ENCODE measurements around the gene HSPA1A. TPM values are rescaled to one million over a fixed set of nuclear protein-coding genes. Genes with fewer than 3 reads are reported as not detected.
A peak's percentile ranks its signal among the peaks of the same experiment; 100 is the strongest.

Gene HSPA1A
- 4.6 and 6.6 TPM in 2 replicates for polyA plus RNA-seq (2014; cell fraction: cytosol; rRNA removed)
- 0.94 and 3.3 TPM in 2 replicates for polyA plus RNA-seq (2014; cell fraction: nucleus; rRNA removed)

DNA sequence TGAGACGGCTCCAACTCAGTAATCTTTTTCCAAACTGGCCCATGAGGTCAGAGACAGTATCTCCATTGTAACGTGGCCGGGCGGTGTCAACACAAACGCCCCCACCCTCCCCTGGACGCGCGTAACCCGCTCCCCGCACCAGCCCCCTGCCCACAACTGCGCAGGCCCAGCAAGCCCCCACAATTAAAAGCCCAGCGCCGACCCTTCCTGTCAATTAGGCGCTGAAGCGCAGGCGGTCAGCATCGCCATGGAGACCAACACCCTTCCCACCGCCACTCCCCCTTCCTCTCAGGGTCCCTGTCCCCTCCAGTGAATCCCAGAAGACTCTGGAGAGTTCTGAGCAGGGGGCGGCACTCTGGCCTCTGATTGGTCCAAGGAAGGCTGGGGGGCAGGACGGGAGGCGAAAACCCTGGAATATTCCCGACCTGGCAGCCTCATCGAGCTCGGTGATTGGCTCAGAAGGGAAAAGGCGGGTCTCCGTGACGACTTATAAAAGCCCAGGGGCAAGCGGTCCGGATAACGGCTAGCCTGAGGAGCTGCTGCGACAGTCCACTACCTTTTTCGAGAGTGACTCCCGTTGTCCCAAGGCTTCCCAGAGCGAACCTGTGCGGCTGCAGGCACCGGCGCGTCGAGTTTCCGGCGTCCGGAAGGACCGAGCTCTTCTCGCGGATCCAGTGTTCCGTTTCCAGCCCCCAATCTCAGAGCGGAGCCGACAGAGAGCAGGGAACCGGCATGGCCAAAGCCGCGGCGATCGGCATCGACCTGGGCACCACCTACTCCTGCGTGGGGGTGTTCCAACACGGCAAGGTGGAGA, at the start of gene HSPA1A, which contains the start of gene HSPA1L:
HSPA1A (plus strand) TSS at position 519 of the 814 bp plus-strand sequence; CDS start at position 733, 214 bp downstream.
HSPA1L (minus strand) TSS at position 259 of the 814 bp plus-strand sequence. CDS start 3,311 bp downstream, outside the sequence.
- DNase-seq (ENCODE audit: low spot score), result no peak

DNA sequence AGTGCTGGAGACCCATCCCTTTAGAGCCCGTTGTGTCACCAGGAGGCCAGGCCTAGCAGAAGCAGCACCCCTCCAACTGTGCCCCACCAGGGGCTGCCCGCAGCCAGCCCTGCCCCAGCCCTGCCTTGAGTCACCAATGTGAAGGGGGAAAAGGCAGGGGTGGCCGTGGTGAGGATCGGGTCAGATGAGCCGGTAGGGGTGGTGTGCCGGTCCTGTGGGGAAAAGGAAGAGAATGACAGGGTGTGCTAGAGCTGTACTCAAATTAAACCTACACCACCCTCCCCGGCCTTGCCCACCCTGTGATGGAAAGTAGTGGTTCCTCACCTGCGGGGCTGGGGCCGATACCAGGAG, 49.8 kb upstream of the HSPA1A start:
- DNase-seq (ENCODE audit: low spot score), result no peak

DNA sequence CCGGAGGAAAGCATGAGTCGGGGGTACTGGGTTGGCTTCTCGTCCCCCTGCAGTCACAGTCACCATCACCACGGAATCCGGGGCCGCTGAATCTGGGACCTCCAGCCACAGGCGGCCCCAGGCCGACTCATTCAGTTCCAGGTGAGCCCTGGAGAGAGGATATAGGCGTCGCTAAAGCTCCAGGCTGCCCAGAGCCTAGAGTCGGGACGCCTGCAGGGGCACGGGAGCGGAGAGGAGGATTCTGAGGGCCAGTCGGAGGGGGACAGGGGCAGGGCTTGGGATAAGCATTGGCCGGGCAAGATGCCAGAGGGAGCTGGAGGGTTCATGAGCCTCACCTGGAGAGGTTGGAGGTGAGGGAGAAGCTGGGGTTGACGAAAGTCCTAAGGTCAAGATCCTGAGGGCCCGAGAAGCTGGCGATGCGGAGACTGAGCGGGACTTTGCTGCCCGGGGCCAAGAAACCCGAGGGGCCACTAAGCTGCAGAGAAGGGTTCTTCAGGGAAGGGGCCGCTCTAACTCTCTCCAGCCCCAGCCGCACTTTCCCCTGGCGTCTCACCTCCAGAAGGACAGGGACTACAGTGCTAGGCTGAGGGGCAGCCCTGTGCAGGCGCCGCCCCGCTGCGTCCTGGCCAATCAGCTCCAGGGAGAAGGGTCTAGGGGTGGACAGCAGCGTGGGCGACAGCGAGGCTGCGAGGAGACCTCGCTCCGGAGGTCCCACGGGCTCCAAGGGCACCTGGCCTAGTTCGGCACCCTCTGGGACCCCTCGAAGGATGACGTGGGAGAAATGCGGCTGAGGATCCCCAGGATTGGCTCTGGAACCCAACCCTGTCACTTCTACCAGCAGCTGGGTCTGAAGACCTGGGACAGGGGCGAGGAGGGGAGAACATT, 49.2 kb upstream of the HSPA1A start:
- DNase-seq (ENCODE audit: low spot score), result no peak

DNA sequence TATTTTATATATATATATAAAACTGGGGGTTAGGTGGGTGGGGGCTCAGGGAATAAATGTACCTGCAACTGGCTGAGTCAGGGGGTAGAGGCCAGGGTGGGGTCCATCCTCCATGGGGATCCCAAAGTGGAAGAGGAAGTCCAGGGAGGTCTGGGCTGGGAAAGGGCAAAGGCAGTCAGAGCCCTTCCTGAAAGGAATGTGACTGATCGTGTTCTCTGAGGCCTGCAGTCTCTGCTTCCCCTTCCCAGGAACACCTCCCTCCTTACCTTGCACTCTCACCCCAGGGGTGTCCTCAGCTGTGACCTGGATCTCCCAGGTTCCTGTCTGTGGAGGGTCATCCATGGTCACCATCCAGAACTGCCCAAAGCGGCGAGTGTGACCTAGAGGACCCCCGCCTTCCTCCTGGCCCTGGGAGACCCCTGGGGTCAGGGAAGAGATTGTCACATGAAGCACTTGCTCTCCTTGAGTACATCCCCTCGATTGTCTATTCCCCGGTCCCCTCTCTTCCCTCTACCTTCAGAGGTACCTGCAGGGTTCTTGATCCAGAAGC, 48.2 kb upstream of the HSPA1A start:
- DNase-seq (ENCODE audit: low spot score), result no peak

DNA sequence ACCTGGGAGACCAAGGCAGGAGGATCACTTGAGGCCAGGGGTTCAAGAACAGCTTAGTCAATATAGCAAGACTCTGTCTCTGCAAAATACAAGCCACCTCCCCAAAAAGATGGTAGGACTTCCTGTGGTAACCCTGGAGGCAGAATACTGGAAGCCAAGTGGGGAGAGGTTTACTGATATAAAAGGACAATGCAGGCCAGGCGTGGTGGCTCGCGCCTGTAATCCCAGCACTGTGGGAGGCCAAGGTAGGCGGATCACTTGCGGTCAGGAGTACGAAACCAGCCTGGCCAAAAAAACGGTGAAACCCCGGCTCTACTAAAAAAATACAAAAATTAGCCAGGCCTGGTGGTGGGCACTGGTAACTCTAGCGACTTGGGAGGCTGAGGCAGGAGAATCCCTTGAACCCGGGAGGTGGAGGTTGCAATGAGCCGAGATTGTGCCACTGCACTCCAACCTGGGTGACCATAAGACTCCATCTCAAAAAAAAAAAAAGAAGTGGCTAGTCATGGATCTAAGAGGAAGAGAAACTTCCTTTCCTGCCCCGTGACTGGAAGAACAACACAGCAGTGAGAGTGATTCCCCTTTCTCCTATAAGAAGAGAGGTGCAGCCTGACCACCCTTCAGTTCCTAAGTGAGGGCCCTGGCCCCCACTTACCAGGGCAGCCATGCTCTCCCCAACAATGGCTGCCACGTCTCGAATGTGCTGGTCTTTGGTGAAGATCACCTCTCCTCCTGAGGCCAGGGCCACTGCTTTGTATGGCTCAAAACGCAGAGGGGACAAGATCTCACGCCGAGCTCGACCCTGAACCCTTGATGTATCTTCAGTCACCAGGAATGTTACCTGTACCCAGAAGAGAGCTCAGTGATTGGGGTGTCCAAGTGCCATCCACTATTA, 46.7 kb upstream of the HSPA1A start:
- DNase-seq (ENCODE audit: low spot score), result no peak

DNA sequence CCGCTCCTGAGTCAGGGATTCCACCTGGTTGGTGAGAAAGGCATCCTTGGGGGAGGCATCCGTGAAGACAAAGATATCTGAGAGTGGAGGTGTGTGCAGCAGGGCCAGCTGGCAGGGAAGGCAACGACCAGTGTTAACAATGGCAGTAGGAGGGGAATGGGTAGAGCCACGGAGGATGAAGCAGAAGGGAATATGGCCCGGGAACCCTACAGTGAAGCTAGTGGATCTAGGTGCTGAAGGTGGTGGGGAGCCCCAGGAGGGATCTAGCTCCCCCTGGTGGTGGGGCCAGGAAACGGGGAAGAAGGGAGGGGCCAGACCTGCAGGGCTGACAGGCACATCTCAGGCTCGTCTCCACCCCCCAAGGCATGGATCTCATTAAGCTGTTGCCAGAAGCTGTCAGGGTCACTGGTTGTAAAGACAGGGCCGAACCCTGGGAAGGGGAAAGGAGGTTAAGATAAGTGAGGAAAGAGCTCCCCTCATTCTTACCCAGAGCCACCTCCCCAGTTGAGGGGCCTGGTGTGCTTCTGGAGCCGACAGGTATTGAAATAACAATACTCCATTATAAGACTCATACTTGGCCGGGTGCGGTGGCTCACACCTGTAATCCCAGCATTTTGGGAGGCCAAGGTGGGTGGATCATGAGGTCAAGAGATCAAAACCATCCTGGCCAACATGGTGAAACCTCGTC, 45.5 kb upstream of the HSPA1A start:
- peak; percentile 72 for DNase-seq (ENCODE audit: low spot score)

DNA sequence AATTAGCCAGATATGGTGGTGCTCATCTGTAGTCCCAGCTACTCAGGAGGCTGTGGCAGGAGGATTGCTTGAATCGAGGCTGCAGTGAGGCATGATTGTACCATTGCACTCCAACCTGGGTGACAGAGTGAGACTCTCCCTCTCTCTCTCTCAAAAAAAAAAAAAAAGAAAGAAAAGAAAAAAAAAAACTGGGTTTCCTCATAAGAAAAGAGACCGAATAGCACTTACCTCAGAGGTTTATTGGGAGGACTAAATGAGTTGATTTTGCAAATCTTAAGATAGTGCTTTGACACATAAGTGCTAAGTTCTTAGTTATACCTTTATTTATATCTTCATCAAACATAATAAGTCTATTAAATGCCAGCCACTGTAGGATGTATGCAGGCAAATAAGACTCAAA, 44.5 kb upstream of the HSPA1A start:
- DNase-seq (ENCODE audit: low spot score), result no peak

DNA sequence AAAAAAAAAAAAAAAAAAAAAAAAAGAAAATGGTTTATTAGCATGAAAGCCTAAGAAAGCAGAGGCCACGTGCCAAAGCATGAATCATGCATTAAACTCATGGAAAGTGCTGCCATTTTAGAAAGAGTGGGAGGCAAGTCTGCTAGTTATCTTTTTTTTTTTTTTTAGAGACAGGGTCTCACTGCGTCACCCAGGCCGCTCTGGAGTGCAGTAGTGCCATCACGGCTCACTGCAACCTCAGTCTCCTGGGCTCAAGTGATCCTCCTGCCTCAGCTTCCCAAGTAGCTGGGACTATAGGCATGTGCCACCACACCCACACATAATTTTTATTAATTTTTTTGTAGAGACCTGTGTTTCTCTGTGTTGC, 43.4 kb upstream of the HSPA1A start:
- no peak for DNase-seq (ENCODE audit: low spot score)

DNA sequence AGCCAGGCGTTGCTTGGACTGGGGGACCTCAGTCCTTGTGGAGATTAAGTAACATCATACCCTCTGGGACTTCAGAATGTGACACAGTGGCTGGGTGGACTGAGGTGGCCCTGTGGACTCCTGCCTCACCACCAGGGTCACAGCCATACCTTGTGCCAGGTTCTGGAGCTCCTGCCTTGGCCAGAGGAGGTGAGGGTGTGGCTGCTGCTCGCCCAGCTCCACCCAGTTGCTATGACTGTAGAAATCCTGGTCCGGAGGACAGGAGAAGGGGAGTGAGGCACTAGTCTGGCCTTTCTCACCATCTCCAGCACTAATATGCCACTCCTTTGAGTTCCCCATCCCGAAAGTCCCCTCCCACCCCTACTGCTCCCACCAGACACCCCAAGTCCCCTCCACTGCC, 40.2 kb upstream of the HSPA1A start:
- no peak for DNase-seq (ENCODE audit: low spot score)

DNA sequence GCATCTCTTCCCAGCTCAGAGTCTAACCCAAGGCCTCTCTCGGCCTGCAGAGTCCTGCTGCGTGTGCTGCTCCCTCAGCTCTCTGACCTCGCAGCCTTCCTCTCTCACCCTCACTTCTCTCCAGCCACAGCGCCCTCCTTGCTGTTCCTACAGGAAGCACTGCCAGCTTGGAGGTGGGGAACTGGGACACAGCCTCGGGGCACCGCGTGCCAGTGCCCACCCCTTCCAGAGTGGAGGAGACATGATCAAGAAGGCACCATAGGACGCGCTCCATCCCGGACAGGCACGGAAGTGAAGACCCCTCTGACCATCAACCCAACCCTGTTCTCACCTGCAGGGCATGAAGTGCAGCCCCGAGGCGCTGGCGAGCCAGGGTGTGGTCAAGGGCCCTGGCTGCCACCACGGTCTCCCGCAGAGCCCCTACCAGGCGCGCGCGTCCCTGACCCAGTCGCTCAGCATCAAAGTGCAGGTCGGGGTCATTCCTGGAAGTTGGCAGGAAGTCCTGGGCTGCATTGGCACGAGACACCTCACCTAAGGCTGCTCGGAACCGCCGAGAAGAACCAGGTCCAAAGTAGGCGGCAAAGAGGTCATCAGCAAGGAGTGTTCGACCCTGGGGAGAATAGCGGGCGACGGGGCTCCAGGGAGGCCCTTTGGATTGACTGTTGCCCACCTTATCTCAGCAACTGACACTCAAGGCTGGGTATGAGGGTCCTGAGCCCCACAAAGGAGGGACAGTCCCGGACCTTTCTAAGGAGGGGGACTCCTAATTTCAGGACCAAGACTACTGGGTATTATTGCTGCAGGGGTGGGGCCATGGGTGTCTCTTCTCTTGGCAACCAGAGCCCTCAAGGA, 39.5 kb upstream of the HSPA1A start:
- no peak for DNase-seq (ENCODE audit: low spot score)

DNA sequence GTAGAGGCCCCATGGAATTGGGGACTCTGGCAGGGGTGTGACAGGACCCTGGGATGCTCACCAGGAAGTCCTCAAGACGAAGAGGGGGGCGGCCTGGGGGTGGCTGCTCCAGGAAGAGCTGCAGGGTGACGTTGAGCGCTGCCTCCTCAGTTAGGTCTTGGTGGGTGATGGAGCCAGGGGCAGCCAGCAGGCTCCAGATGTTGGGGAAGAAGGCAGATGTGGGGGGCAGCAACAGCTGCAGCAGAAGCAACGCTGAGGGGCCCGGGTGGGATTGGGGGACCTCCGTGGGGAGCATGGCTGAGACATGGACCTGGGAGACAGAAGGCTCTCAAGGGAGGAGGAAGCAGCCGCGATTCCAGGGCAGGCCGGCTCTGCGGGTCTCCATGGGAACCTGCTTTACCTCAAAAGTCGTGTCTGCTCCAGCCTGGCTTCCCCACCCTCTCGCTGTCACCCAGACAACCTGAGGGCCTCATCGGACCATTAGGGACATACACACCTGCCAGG, 38.8 kb upstream of the HSPA1A start:
- peak; percentile 31 for DNase-seq (ENCODE audit: low spot score)

DNA sequence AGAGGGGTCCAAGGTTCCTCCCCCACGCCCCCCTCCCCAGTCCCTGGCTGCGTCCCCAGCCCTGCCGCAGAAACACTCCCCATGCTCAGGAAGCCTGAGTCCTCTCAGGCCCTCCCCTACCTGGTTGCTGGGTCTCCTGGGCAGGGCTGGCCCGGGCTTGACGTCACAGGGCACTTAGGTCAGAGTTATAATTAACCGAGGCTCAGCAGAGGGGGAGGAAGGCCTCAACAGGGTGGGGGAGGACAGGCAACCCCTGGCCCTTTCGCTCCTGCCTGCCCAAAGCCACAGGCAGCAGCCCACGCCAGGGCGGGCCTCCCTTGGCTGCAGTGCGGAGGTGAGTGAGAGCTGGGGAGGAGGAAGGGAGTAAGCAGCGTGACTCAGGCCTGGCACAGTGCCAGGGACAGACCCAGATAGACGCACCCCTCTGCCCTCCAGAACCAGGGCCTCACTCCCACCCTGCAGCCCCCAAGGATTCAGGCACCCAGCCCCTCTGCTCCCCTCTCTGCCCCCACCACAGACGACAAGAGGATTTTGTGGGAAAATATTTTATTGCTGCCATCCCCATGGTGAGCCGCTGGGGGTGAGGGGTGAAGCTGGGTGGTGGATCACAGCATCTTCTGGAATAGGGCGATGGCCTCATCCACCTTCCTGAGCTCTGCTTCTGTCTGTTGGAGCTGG, 38.2 kb upstream of the HSPA1A start, which contains the start of gene VWA7:
VWA7 (minus strand) TSS at position 340 of the 678 bp plus-strand sequence. CDS start 549 bp downstream, outside the sequence.
- peak; percentile 54 for DNase-seq (ENCODE audit: low spot score)

DNA sequence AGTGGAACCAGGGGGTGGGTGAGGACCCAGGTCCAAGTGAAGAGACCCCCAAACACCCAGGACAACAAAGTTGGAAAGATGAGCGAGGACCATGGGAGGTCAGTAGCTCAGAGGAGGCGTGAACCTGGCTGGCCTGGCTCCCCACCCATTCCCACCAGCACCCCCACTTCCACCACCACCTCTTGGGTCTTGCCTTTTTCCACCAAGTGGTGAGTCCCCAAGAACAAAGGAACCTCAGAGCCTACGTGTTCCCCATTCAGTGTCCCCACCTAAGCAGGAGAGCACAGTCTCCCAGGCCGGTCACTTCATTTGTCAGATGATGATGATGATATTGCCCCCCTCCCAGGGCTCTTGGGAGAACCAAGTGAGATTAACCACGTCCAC, 37.7 kb upstream of the HSPA1A start:
- no peak for DNase-seq (ENCODE audit: low spot score)

DNA sequence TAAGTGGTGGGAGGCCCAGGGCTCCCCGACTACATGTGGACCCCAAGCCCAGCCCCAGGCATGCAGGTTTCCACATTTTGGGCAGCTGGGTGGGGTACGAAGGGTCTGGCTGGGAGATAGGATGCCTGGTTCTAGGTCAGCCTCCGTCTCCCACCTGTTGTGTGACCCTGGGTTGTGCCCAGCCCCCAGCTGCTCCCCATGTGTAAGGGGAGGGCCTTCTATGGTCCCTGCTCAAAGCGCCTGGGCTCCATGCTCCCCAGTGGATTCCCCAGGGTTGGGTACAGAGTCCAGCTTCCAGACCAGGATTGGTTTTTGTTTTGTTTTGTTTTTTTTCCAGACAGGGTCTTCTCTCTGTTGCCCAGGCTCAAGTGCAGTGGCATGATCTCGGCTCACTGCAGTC, 37.1 kb upstream of the HSPA1A start:
- DNase-seq (ENCODE audit: low spot score), result no peak

DNA sequence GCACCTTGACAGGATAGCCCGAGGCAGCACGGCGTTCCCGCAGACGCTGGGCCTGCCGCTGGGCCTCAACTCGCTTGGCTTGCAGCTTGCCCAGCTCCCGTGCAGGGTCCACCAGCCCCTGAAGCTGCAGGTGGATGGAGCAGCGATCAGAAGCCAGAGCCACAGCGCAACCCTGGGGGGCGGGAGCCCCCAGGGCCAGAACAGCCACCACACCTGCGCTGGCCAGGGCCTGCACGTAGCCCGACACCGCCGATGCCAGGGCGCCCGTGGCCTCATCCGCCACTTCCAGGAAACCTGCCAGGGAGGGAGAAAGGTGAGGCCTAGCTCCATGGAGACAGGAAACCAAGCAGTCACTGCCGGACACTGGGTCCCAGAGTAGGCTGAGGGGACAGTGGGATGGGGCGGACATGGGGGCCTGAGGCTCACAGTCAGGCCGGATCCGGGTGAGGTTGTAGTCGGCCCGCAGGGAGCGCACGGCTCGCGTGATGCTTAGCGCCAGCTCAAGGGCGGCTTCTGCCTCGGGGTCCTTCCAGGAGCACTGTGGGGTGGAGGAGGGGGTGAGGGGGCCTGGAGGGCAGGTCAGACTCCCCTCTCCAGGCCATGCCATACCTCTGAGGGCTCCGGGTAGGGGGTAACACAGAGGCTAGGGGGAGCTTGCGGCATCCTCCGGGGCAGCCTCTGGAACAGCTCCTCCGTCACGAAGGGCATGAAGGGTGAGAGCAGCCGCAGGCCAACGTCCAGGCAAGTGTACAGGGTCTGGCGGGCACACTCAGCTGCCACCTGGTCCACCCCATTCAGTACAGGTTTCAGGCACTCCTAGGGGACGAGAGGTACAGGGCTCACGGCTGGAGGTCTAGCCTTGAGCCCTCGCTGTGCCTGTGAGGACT, 36.1 kb upstream of the HSPA1A start:
- DNase-seq (ENCODE audit: low spot score), result no peak

DNA sequence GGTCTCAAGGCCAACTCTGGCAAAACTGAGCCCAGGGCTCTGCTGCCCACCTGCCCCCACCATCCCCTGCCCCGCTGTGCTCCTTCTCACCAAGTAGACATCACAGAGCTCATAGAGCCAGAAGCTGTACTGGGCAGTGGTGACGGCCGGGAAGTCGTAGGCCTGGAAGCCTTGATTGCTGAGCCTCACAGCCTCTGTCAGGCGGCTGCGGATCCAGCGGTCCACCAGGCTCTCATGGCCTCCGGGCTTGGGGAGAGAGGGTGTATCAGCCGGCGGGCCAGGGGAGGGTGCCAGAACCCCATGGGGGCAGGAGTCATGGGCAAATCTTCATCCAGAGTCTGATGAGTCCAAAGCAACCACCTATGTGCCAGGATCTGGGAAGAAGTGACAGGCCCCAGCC, 35.4 kb upstream of the HSPA1A start:
- no peak for DNase-seq (ENCODE audit: low spot score)

DNA sequence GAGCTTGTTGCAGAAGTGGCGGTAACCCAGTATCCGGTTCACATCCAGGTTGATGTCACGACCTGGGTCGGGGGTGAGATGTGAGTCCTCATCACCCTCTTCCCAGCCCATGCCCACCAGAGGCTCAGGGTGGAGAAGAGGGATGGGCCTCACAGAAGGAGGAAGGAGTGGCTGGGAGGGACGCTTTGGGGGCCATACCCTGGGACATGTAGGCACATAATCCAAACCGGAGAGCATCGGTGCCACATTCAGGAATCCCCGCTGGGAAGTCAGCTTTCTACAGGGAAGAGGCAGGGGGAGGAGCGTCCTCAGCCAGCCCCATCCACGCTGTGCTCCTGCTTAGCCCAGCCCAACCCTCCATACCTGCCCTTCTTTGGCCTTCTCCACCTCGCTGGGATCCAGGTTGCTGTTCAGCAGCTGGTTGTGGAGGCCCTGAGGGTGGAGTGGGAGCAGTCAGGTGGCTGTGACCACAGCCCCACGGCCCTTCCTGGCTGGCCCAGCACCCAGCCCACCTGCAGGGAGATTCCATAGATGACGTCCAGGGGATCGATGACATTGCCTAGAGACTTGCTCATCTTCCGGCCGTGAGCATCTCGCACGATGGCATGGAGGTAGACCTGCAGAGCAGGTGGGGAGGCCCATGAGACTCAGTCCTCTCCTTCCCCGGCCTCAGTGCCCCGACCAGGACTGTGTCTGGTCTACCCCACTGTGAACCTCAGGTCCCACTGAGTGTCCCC, 34.7 kb upstream of the HSPA1A start:
- DNase-seq (ENCODE audit: low spot score), result no peak

All from SK-N-DZ (cell line).